ENCODE data around the gene TPO.

Gene TPO

DNA sequence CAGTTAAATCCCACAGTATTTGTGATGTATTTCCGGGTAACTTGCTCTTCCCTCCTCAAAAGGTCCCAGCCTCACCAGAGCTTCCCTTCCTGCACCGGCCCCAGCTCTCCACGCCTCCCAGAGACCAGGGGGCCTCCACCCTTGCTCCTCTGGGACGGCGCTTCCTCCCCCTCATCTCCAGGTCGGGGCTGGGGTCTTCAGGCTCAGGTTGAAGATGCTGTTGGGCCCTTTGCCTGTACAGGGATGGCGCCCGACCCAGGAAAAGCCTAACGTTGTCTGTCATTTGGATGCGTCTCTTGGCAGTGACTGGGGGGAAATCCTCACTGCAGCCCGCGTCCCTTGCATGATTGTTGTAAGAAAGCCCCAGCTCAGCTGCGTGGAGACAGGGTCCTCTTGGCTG is 126.7 kb downstream of the TPO start:
- DNase-seq = no peak

DNA sequence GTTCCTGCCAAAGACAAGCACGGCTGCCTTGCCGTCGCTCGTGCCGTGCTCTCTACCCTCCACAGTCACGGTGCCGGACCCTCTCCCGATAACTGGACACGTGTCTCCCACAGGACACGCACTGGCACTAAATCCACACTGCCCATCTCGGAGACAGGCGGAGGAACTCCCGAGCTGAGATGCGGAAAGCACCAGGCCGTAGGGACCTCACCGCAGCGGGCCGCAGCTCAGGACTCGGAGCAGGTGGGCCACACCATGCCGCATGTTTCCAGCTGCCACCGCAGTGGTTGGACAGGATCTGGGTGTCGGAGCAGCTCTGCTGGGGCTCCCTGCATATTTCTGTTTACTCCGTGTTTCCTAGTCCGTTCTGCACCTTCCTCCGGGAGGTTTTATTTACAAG is 127.2 kb downstream of the TPO start:
- DNase-seq = no peak

- DNase-seq = no peak
These were observed 127.8 kb downstream of the TPO start for GRCh38 chr2:1541040-1541439.

- no peak for DNase-seq
These were observed 128.7 kb downstream of the TPO start for GRCh38 chr2:1541819-1542475.

- no peak for DNase-seq
These were observed 129.7 kb downstream of the TPO start for GRCh38 chr2:1542971-1543370.

DNA sequence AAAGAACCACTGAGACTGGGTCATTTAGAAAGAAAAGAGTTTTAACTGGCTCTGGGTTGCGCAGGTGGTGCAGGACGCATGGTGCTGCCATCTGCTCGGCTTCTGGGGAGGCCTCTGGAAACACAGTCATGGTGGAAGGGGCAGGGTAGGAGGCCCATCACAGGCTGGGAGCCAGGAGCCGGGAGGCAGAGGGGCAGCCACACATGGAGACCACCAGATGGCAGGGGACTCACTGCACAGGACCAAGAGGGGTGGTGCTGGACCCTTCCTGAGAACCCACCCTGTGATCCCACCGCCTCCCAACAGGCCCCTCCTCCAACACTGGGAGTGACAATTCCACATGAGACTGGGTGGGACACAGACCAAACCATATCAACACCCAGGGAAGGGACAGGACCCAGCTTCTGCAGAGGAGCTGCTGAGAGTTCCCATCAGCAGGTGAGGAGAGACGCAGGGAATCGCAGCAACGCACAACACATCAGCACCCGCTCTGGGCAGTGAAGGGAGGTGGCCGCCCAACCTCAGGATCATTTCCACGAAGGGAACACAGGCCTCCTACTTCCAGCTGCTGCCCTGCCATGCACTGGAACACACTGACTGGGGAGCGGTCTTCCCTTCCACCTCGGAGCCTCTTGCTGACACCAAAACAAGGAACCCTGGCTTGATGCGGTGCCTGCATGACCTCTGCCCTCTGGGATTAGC is 130.7 kb downstream of the TPO start:
- no peak for DNase-seq

GRCh38 chr2:1544478-1545069 is 131.3 kb downstream of the TPO start:
- no peak for DNase-seq

- peak; percentile 21 for DNase-seq
These were observed 132.8 kb downstream of the TPO start for GRCh38 chr2:1546023-1546591.

GRCh38 chr2:1546901-1547300 is 133.6 kb downstream of the TPO start:
- no peak for DNase-seq

GRCh38 chr2:1548910-1549673 is 135.8 kb downstream of the TPO start:
- DNase-seq = no peak

- DNase-seq = no peak
These were observed 136.8 kb downstream of the TPO start for GRCh38 chr2:1550076-1550475.

- peak; percentile 61 for DNase-seq
These were observed 137.5 kb downstream of the TPO start for GRCh38 chr2:1550658-1551316.

- DNase-seq = no peak
These were observed 138.6 kb downstream of the TPO start for GRCh38 chr2:1551905-1552304.

DNA sequence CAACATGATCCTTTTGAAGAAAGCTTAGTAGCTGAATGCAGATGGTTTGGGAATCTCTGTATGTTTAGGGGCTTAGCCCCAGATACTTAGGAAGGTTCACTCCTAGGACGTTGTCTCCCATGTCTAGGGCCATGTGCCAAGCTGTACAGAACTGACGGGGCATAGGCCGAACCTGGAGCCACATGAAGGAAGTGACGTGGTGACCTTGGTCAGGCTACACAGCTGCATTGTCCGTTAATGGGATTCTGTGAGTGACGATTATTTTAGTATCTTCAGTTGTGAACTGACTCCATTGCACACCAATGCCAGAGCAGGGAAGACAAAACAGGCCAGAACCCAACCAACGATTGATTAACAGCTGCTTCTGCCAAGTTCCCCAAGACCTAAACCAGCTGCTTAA is 139.3 kb downstream of the TPO start:
- DNase-seq = no peak

DNA sequence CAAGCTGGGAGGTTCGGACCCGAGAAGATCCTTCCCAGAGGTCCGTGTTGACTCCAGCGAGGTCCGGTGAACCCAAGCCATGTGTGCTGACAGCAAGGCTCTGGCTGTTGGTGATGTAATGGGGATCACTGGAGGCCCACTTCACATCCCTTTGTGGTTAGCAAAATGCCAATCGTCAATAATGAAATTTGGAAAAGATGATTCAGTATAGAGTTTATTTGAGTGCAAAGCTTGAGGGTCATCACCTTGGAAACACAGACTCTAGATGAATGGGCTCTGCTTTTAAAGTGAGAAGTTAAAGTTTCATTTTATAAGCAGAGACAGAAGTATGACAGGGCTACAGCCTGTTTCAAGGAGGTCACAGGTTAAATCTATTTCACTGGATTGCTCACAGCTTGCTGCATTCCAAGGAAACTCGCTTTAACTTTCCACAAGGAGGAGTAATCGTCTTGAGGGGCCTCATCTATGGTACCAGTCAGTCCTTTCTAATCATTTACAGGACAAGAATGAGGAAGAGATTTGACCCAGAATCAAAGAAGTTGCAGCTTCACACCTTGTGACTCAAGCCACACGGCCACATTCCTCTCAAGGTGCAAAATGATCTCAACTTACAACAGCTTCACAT is 140.5 kb downstream of the TPO start:
- no peak for DNase-seq

- DNase-seq = no peak
These were observed 143.0 kb downstream of the TPO start for GRCh38 chr2:1556286-1556685.

- no peak for DNase-seq
These were observed 143.7 kb downstream of the TPO start for GRCh38 chr2:1556776-1557466.

- no peak for DNase-seq
These were observed 144.2 kb downstream of the TPO start for GRCh38 chr2:1557467-1557820.

DNA sequence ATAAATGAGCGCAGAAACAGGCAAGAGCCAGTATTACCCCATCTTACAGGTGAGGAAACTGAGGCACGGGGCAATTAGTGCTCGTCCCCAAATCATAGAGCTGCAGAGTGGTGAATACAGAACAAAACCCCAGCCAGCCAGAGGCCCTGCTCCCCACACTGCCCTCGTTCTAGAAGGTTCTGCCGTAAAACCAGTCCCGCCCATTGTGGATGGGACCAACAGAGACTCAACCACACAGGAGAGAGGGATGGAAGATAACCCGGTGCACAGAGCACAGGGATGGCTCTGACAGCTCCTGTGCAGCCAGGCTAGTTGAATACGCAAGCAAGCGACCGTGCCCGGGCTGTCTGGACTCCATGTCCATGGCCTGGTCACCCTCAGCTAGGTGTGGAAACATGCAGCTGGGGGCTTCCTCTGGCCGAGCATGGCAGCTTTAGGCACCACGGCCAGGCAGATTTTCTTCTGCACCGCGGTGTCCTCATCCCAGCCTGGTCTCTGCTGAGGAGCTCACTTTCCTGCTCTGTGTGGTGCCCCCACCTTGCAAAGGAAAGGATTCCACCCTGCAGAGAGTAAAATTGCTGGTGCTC is 146.4 kb downstream of the TPO start:
- no peak for DNase-seq

DNA sequence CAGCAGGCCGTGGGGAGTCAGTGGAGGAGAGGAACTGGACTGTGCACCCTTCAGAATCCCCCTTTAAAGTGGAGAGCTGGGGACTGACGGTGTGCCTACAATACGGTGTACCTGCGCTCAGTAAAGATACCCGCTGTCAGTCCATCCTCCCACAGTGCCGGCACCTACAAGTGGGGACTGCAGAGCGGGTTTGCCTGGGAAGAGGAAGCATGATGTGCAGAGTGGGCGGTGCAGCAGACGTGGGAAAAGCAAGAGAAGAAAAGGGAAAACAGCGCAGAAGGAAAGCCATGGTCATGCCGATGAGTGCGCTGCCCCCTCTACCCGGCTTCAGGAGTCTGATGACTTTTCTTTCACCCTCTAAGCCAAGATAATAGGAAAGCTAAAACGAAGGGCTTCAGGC is 148.0 kb downstream of the TPO start:
- DNase-seq = no peak

- no peak for DNase-seq
These were observed 148.7 kb downstream of the TPO start for GRCh38 chr2:1561811-1562421.

Measured in activated naive CD4-positive, alpha-beta T cell treated with Interleukin-2 at 50 U/mL for 16 hours (primary cell).